ENCODE results near the gene ATF6B.
A peak's percentile ranks its signal among the peaks of the same experiment; 100 is the strongest.

ATF6B gene

DNA sequence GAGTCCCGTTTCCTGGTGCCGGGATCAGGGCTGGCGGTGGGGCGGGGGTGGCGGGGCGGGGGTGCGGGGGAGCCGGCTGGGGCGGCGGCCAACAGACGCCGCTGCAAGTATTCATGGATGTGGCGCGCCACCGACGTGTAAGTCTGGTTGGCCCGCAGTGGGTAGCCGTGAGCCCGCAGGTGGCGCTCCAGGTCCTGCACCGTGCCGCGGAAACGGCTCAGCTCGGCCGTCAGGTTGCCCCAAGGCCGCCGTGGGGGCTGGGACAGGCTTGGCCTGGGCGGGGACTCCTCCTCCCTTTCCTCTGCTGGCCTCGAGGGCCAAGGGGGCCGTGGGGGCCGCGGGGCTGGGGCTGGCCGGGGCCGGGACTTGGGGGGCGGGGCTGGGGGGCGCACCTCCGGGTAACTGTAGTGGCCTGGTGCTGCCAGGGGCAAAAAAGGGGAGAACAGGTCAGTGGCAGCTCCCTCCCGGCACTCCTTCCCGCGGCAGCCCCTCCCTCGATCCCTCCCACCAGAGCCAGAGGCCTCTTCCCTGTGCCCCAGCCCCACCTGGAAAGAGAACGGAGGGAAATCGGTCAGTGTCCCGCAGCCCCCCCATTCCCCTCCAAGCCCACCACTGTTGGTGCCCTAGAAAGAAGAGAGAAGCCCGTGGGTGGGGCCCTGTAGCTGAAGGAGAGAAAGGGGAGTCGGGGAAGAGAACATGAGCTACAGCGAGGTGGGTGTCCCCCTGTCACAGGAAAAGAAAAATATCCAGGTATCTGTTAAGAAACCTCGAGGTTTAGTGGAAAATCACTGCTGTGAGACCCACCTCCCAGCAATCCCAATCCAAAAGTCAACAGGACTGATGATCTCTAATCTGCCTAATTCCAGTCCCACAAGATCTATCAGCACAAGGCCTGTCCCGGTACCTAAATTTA, 40.2 kb downstream of the ATF6B start:
- H3K4me3 ChIP-seq (ENCODE audit: control insufficient read depth, low read depth, low read length): no peak overlapping the region
- DNase-seq (ENCODE audit: low read depth): no peak
- TF ChIP-seq, protein P1, sequence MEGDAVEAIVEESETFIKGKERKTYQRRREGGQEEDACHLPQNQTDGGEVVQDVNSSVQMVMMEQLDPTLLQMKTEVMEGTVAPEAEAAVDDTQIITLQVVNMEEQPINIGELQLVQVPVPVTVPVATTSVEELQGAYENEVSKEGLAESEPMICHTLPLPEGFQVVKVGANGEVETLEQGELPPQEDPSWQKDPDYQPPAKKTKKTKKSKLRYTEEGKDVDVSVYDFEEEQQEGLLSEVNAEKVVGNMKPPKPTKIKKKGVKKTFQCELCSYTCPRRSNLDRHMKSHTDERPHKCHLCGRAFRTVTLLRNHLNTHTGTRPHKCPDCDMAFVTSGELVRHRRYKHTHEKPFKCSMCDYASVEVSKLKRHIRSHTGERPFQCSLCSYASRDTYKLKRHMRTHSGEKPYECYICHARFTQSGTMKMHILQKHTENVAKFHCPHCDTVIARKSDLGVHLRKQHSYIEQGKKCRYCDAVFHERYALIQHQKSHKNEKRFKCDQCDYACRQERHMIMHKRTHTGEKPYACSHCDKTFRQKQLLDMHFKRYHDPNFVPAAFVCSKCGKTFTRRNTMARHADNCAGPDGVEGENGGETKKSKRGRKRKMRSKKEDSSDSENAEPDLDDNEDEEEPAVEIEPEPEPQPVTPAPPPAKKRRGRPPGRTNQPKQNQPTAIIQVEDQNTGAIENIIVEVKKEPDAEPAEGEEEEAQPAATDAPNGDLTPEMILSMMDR (IDR thresholded peaks at IDR 0.05; ENCODE audit: control insufficient read depth, insufficient read depth, low read depth, low read length, missing control alignments): no peak

DNA sequence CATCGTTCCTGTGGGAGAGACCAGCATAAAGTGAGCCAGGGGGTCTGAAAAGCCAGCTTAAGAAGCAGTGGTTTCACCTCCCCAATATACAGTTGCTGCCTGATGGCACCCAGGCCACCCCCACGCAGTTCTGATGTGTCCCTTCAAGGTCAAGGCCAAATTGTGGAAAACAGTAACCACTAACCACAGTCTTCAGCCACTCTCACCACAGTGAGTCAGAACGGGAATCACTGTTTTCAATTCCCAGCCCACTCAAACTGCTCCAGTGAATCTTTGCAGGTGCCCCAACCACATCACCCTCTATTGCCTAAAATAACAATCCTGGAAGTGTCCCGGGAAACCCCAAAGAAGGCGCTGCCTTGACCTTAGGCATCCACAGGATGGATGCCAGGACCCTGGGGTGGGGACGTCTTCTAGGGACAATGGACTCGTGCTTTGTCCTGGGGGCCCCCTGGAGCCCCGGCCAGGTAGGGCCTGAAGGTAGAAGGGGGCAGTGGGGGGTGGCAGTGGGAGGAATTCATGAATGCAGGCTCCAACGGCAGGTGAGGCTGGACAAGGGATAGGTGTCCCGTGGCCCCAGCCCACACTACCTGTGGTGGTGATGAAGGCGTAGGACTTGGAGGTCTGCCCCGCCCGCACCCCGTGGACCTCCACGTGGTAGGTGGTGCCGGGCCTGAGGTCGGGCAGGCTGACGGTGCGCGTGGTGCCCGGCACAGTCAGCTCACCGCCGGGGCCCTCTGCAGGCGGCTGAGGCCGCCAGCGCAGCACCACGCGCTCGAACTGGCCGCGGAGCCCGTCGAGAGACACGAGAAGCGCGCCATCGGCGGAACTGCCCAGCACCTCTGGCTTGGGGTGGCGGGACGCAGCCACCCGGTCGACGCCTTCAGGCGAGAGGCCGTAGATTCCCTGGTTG, 41.1 kb downstream of the ATF6B start:
- DNase-seq (ENCODE audit: low read depth): peak; percentile 61
- TF ChIP-seq, protein P1 (IDR thresholded peaks at IDR 0.05; ENCODE audit: control insufficient read depth, insufficient read depth, low read depth, low read length, missing control alignments): no peak
- no peak overlapping the region for H3K4me3 ChIP-seq (ENCODE audit: control insufficient read depth, low read depth, low read length)

DNA sequence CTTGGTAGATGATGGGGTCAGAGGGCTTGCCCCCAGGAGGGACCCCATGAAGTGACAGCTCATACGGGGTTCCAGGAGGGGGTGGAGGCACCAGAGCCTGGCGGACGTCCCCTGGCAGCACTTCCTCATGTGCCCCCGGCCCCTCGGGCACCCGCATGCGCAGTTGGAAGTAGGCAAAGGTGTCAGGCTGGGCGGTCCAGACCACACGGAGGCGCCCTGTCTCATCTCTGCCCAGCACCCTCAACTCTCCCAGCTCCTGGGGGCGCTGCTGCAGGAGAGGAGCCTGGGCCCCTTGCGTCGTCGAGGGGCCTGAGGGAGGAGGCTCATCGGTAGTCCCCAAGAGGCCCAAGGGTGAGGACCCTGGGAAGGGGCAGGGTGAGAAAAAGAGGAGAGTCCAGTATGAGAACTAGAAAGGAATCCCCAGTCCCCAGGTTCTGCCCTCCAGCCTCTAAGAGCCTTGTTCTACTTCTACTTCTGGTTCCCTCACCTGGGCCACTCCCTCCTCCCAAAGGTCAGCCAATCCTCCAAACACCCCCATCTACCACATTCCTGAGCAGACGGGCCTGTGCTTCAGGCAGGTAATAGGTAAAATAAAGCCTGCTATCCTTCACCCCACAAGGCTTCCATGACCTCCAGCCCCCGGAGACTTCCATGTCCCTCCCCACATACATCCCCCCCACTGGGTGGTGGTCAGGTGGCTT, 42.1 kb downstream of the ATF6B start:
- TF ChIP-seq, protein P1 (IDR thresholded peaks at IDR 0.05; ENCODE audit: control insufficient read depth, insufficient read depth, low read depth, low read length, missing control alignments): no peak
- DNase-seq (ENCODE audit: low read depth): no peak
- H3K4me3 ChIP-seq (ENCODE audit: control insufficient read depth, low read depth, low read length): no peak overlapping the region

DNA sequence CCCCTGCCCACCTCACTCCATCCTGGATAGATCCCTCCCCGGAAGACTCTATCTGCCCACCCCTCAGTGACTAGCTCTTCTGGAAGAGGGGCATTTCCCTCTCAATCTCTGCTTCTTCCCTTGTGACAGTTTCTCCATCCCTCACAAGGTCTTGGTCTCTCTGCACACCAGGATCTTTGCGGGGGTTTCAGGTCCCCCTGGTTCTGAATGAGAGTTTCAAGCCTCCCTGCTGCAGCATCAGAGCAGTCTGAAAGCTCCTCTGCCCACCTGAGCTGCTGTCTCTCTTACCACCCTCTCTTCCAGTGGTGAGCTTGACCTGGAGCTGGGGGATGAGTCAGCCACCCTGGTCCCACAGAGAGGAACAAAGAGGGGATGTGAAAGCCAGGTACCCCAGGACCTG, 43.3 kb downstream of the ATF6B start:
- H3K4me3 ChIP-seq (ENCODE audit: control insufficient read depth, low read depth, low read length): no peak overlapping the region
- TF ChIP-seq, protein P1 (IDR thresholded peaks at IDR 0.05; ENCODE audit: control insufficient read depth, insufficient read depth, low read depth, low read length, missing control alignments): no peak
- DNase-seq (ENCODE audit: low read depth): no peak

DNA sequence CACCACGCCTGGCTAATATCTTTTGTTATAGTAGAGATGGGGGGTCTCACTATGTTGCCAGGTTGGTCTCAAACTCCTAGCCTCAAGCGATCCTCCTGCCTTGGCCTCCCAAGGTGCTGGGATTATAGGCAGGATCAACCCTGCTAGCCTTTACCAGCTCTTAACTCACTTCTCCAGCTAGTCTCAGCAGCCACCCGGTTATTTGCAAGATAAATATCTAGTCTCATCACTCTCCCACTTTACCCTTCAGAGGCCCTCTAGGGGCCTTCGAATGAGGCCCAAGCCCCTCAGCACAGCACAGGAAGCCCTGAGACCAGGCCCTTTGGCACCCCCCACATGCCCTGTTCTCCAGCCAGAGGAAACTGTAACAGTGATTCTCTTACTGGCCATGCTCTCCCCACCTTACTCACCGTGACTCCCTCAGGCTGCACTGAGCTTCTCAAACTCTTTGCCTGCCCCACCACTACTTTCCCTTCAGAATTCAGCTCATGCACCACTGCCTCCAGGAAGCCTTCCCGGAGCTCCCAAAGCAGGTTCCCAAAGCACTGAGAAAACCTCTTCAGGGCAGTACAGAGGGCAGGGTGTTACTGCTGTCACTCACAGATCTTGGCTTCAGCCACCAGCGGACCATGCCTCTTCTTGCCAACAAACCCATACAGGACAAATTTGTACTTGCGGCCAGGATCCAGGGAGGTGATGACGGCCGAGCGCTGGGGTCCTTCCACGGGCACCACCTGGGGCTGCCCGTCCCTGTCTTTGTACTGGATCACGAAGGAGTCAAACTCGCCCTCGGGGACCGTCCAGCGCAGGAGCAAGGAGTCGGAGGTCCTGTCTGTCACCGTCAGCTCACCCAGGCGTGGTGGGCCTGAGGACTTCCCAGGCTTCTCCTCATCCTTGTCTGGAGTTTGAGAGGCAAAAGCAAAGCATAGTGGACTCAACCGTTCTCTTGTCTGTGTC, 44.0 kb downstream of the ATF6B start:
- H3K4me3 ChIP-seq (ENCODE audit: control insufficient read depth, low read depth, low read length): no peak overlapping the region
- TF ChIP-seq, protein P1 (IDR thresholded peaks at IDR 0.05; ENCODE audit: control insufficient read depth, insufficient read depth, low read depth, low read length, missing control alignments): no peak
- DNase-seq (ENCODE audit: low read depth): no peak

All from AG09309 (cell line).